Stimulated activated CD8-positive, alpha-beta memory T cell treated with anti-CD3 and anti-CD28 coated beads, Interleukin-12 subunit alpha, Interleukin-12 subunit beta, amount 100 ng/mL, for 4 hours (primary cell): Measurements from ENCODE around the gene TOX2.

ENCODE experiments used
- DNase-seq: peaks from one replicate; pipeline ENCODE4 v3.0.0-alpha.2; 2020; ENCODE audit warnings: low read depth

Gene TOX2

GRCh38 chr20:43916073-43916880 is 1.6 kb downstream of the TOX2 start:
- no peak for DNase-seq

DNA sequence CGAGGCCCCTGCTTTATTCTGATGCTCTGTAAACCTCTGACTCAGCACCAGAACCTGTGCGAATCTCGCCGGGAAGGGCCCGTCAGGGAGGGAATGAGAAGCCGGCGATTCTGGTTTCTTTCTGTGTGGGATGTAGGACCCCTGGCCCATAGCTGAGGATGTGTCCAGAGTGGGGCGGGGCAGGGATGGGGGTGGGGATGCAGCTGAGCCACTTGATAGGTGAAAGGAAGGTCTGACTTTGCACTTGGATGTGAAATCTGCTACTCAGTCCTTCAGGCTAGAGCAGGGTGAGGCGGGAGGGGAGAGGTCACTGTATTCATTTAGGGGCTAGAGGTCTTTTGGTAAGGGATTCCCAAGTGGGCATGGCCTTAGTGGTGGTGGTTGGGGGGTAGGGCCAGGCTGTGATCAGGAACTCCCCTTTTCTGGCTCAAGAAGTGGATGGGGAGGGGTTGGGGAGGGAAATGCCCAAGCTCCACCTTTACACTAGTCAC is 2.3 kb downstream of the TOX2 start:
- DNase-seq, result no peak

DNA sequence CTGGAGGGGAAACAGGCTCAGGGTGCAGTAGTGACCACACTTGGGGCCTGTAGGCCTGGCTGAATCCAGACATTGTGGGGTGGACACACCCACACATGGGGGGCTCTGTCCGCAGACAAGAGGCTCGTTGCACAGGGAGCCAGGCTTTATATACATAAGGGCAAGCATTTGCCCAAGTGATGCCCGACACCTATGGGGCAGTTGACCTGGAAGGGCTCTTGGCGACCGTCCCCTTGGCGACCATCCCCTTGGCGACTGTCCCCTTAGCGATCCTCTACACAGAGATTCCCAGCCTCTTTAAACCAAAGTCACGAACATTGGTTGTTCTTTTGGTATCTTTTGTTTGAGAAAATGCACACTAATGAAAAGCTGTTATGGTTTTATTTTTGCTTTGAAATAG is 2.7 kb downstream of the TOX2 start:
- no peak for DNase-seq

DNA sequence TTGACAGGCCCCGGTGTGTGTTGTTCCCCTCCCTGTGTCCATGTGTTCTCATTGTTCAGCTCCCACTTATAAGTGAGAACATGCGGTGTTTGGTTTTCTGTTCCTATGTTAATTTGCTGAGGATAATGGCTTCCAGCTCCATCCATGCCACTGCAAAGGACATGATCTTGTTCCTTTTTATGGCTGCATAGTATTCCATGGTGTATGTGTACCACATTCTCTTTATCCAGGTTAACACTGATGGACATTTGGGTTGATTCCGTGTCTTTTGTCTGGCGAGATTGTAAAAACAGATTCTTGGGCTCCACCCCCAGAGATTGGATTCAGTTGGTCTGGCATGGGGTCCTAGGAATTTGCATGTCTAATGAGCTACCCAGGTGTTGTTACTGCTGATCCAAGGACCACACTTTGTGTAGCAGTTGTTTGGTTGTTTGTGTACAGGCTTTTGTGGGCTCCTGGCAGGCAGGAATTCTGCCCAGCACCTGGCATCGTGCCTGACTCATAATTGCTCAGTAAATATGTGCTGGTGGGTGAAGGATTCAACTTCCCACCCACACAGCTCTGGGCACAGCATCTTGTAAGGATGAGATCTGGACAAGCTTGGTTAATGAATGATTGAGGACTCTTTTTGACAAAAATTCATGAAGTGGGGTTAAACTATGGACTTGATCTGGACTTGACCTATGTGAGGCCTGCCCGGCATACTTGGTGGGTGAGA is 5.2 kb downstream of the TOX2 start:
- DNase-seq, result no peak

GRCh38 chr20:43920797-43921196 is 6.1 kb downstream of the TOX2 start:
- no peak for DNase-seq

GRCh38 chr20:43921227-43921780 is 6.7 kb downstream of the TOX2 start:
- no peak for DNase-seq

DNA sequence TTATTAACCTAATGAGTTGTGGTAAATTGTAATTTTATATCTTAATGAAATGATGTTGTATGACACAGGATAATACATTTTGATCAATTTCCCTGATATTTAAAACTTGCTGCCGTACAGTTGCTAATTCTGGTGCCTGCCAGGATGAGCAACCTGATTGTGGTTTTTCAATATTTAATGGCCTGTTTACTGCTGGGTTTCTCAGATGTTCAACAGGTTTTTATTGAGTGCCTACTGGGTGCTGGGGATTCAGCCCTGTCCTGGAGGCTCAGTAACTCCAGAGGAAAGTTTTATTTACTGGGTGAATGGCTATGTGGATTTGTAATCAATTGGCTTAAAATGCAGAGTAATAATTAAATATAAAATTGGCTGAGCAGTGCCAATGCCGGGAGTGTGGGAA is 8.0 kb downstream of the TOX2 start:
- DNase-seq, result no peak

- no peak for DNase-seq
These were observed 8.7 kb downstream of the TOX2 start for GRCh38 chr20:43923322-43923721.

- DNase-seq, result no peak
These were observed 9.3 kb downstream of the TOX2 start for GRCh38 chr20:43923917-43924316.

DNA sequence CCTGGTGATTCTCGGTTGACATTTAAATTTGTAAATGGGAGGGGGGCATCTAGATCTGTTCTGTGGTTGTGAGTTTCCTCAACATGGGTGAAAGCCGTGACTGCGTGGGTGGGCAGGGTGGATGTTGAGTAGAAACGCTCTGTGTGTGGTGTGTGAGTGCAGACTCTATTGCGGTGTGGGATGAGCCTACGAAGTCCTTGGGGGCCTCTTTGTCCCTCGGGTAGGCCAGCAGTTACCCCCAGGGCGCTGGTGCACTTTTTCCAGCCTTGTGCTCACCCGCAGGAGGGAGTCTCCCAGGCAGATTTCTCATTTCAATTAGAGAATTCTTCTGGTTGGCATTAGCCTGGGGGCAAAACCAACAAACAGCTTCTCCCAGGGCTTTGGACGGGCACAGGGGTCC is 10.6 kb downstream of the TOX2 start:
- DNase-seq, result peak; percentile 58

DNA sequence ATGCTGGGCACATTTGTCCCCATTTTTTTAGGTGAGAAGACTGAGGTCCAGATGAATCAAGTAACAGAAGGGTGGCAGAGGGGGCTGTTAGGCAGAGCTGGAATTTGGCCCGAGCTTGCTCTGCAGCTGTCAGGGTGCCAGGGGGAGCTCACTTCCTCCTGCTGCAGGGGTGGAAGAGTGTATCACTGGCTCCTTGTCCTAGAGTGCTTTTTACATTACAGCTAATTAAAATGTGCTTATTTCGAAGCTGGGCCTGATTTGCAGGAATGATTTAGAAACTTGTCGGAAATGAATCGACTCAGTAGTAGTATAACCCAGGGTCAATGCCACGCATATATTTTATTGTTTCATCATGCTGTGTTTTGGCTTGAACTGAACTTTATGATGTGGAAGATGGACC is 11.1 kb downstream of the TOX2 start:
- no peak for DNase-seq

GRCh38 chr20:43926287-43927050 is 11.8 kb downstream of the TOX2 start:
- DNase-seq, result no peak

GRCh38 chr20:43931976-43932375 is 17.3 kb downstream of the TOX2 start:
- DNase-seq, result no peak

DNA sequence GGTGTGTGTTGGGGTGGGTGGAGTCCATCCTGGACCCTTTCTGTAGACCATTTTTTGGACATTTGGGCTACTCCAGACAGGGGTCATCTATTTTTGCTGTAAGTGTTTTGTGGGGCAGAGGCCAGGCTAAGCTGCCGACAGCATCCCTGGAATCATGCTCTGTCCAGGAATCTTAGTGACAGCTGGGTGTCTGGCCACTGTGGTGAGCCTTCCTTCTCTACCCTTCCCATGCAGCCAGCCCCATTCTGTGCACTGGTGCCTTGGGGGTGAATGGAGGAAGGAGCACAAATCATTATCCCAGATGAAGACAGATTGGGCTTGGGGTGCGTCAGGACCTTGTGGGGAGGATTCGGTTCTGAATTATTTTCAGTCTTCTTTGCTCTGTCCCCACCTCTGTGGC is 20.2 kb downstream of the TOX2 start:
- no peak for DNase-seq

- no peak for DNase-seq
These were observed 21.6 kb downstream of the TOX2 start for GRCh38 chr20:43936104-43936770.

- DNase-seq, result no peak
These were observed 22.2 kb downstream of the TOX2 start for GRCh38 chr20:43936805-43937204.

DNA sequence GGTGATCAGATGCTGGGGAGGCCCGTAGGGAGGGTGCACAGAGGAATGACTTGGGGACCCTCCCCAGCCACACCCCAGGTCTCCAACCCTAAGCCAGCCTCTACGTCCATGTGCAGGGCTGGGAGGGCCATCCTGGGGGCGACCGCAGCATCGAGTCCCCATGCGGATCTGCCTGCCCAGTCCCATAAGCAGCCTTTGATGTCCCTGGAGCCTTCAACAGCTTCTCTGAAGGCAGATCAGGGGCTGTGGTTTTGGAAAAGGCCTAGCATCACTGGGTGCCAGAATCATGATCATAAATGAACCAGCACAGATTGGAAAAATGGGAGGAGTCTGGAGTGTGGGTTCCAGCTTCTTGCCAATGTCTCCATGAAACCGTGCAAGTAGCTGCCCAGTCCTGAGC is 22.9 kb downstream of the TOX2 start:
- DNase-seq, result no peak

DNA sequence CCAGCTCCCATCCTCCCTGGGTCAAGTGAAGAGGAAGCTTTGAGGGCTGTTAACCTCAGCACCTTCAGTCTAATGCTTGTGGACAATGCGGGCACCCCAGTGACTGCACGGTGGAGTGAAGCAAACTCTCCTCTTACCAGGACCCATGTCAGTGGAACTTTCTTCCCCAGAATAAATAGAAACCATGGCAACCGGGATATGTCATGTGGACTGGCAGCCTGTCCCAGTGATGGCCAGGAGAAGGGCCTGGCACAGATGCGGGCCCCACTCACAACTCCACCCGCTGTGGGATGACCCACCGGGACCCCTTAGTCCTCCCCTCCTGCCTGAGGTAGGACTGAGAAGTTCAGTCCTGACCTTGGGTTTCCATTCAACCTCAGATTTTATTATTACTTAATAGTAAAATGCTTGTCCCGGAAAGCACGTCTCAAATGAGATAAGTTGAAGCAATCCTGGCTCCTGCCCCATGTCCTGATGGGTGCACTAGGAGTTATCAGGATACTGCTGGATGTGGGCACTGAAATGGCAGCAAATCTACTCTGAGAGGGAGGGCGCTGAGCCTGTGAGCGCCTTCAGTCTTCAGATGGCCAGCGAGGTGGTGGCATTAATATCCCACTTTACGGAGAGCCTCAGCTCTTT is 23.5 kb downstream of the TOX2 start:
- DNase-seq, result no peak

DNA sequence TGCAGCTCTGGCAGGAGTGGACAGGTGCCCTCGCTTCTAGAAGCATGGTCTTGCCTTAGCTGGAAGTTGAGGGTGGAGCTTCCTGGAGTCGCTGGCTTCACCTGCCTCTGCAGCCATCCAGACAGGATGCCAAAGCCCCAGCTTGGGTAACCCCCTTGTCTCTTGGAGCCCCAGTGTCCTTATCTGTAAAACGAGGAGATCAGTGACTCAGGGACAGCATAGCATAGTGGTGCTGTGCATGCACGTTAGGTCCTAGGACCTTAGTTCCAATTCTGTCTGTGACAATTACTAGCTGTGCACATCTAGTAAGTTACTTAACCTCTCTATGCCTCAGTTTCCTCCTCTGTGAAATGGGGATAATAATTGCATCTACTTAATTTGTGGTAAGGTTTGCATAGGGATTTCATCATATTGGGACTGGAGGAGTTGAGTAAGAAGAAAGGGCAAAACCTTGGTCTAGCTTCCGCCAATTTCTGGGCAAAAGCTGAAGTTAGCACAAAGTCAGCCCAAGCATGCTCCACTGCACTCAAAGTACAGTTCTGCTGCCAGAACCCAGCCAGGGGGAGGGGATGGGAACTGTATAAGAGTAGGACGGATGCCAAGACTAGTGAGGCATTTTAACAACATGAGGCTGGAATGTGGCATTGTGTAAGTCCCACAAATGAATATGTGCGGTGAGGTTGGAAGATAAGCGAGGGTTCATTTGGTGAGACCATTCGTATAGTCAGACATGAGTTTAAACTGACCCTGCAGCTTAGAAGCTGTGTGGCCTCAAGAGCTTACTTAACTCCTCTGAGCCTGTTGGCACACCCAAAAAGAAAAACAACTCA is 24.5 kb downstream of the TOX2 start:
- no peak for DNase-seq

GRCh38 chr20:43939762-43940121 is 25.1 kb downstream of the TOX2 start:
- DNase-seq, result no peak
